H9 (cell line): ENCODE measurements around the gene OS9. TPM values are rescaled to one million over a fixed set of nuclear protein-coding genes. Genes with fewer than 3 reads are reported as not detected.

ENCODE experiments used
- DNase-seq: peaks from one replicate; pipeline ENCODE4 v3.0.0-alpha.2; 2017
- H2AFZ ChIP-seq: one replicate; pipeline ENCODE4 v1.6.1; 2013; ENCODE audit warnings: mild to moderate bottlenecking, low read length, control low read depth, moderate library complexity
- H2AK5ac ChIP-seq: 2 replicates; pipeline ENCODE4 v1.6.1; 2013; ENCODE audit warnings: low read length, control low read depth, mixed read lengths; ENCODE audit not compliant: insufficient read length
- H2BK120ac ChIP-seq: one replicate; pipeline ENCODE4 v1.6.1; 2013; ENCODE audit warnings: low read depth, mild to moderate bottlenecking, low read length, control low read depth, inconsistent platforms; ENCODE audit not compliant: poor library complexity, severe bottlenecking
- H2BK12ac ChIP-seq: 2 replicates; pipeline ENCODE4 v1.6.1; 2013; ENCODE audit warnings: low read length, control low read depth, mixed read lengths, low read depth; ENCODE audit not compliant: insufficient read length
- H2BK15ac ChIP-seq: 2 replicates; pipeline ENCODE4 v1.6.1; 2013; ENCODE audit warnings: low read depth, low read length, control low read depth
- H2BK20ac ChIP-seq: one replicate; pipeline ENCODE4 v1.6.1; 2013; ENCODE audit warnings: low read depth, mild to moderate bottlenecking, low read length, control low read depth, inconsistent platforms; ENCODE audit not compliant: poor library complexity, severe bottlenecking
- H2BK5ac ChIP-seq: 2 replicates; pipeline ENCODE4 v1.6.1; 2013; ENCODE audit warnings: low read length, control low read depth, mixed read lengths; ENCODE audit not compliant: insufficient read length
- H3K14ac ChIP-seq: 2 replicates; pipeline ENCODE4 v1.6.1; 2013; ENCODE audit warnings: low read length, control low read depth; ENCODE audit not compliant: insufficient read depth
- H3K18ac ChIP-seq: 2 replicates; pipeline ENCODE4 v1.6.1; 2013; ENCODE audit warnings: low read depth, mild to moderate bottlenecking, mixed read lengths, low read length, control low read depth; ENCODE audit not compliant: insufficient read length
- H3K23ac ChIP-seq: 2 replicates; pipeline ENCODE4 v1.6.1; 2013; ENCODE audit warnings: low read length, control low read depth, mixed read lengths, low read depth; ENCODE audit not compliant: insufficient read length
- H3K23me2 ChIP-seq: 2 replicates; pipeline ENCODE4 v1.6.1; 2013; ENCODE audit warnings: low read depth, mild to moderate bottlenecking, mixed read lengths, low read length, control low read depth; ENCODE audit not compliant: insufficient read length, poor library complexity, severe bottlenecking
- H3K27ac ChIP-seq: 2 replicates; pipeline ENCODE4 v1.5.1; 2013; ENCODE audit warnings: low read length, control low read depth, mixed read lengths, low read depth; ENCODE audit not compliant: insufficient read length
- H3K27me3 ChIP-seq: 2 replicates; pipeline ENCODE4 v1.6.1; 2013; ENCODE audit warnings: low read length, control low read depth, inconsistent platforms; ENCODE audit not compliant: insufficient read depth
- H3K4ac ChIP-seq: 2 replicates; pipeline ENCODE4 v1.6.1; 2013; ENCODE audit warnings: low read depth, mild to moderate bottlenecking, control low read depth, inconsistent platforms, low read length, moderate library complexity
- H3K4me1 ChIP-seq: 2 replicates; pipeline ENCODE4 v1.6.1; 2013; ENCODE audit warnings: low read length, control low read depth, inconsistent platforms; ENCODE audit not compliant: insufficient read depth
- H3K4me2 ChIP-seq: 2 replicates; pipeline ENCODE4 v1.6.1; 2013; ENCODE audit warnings: low read length, control low read depth, mixed read lengths; ENCODE audit not compliant: insufficient read length, insufficient read depth
- H3K56ac ChIP-seq: 2 replicates; pipeline ENCODE4 v1.6.1; 2013; ENCODE audit warnings: low read depth, mild to moderate bottlenecking, mixed read lengths, low read length, control low read depth; ENCODE audit not compliant: insufficient read length
- H3K79me1 ChIP-seq: 2 replicates; pipeline ENCODE4 v1.6.1; 2013; ENCODE audit warnings: low read depth, mild to moderate bottlenecking, moderate library complexity, low read length, control low read depth, inconsistent platforms; ENCODE audit not compliant: insufficient read depth, poor library complexity, severe bottlenecking
- H3K79me2 ChIP-seq: 2 replicates; pipeline ENCODE4 v1.6.1; 2013; ENCODE audit warnings: low read length, control low read depth, inconsistent platforms; ENCODE audit not compliant: insufficient read depth
- H3K9ac ChIP-seq: 2 replicates; pipeline ENCODE4 v1.6.1; 2013; ENCODE audit warnings: low read length, control low read depth, mixed read lengths; ENCODE audit not compliant: insufficient read length; ENCODE audit errors: extremely low read depth
- H3K9me3 ChIP-seq: one replicate; pipeline ENCODE4 v1.6.1; 2013; ENCODE audit warnings: low read depth, low read length, inconsistent platforms; ENCODE audit not compliant: control insufficient read depth
- H3T11ph ChIP-seq: one replicate; pipeline ENCODE4 v1.6.1; 2013; ENCODE audit warnings: mild to moderate bottlenecking, low read length, control low read depth, inconsistent platforms
- H4K20me1 ChIP-seq: one replicate; pipeline ENCODE4 v1.6.1; 2013; ENCODE audit not compliant: control insufficient read depth, insufficient read length, insufficient read depth
- H4K5ac ChIP-seq: 2 replicates; pipeline ENCODE4 v1.6.1; 2013; ENCODE audit warnings: low read depth, mild to moderate bottlenecking, mixed read lengths, low read length, control low read depth; ENCODE audit not compliant: insufficient read length
- H4K8ac ChIP-seq: replicated peaks from 2 replicates; pipeline ENCODE4 v1.6.1; 2013; ENCODE audit warnings: low read length, control low read depth, mixed read lengths, low read depth; ENCODE audit not compliant: insufficient read length
- H4K91ac ChIP-seq: 2 replicates; pipeline ENCODE4 v1.6.1; 2013; ENCODE audit warnings: low read depth, mild to moderate bottlenecking, moderate library complexity, mixed read lengths, low read length, control low read depth; ENCODE audit not compliant: insufficient read length
- H3K27ac Mint-ChIP-seq, 3 experiments: 2 replicates in 2 of 3; 3 replicates in 1 of 3; pipeline ENCODE4 v1.8.0; 2020 to 2021; ENCODE audit warnings: mixed read lengths in 3 of 3, mild to moderate bottlenecking in 1 of 3, moderate library complexity in 1 of 3
- H3K27me3 Mint-ChIP-seq: 2 replicates; pipeline ENCODE4 v1.8.0; 2021; ENCODE audit warnings: low read depth, mild to moderate bottlenecking, moderate library complexity, mixed read lengths
- H3K36me3 Mint-ChIP-seq, 3 experiments: 2 replicates in 2 of 3; 3 replicates in 1 of 3; pipeline ENCODE4 v1.8.0; 2020 to 2021; ENCODE audit warnings: low read depth in 3 of 3, mixed read lengths in 3 of 3; ENCODE audit not compliant: insufficient read depth in 1 of 3
- H3K4me1 Mint-ChIP-seq, 2 experiments: 2 replicates each; pipeline ENCODE4 v1.8.0; 2020; ENCODE audit warnings: mixed read lengths in 2 of 2
- H3K4me3 Mint-ChIP-seq, 2 experiments: 2 replicates in 1 of 2; 3 replicates in 1 of 2; pipeline ENCODE4 v1.8.0; 2020 to 2021; ENCODE audit warnings: mild to moderate bottlenecking in 2 of 2, mixed read lengths in 2 of 2, moderate library complexity in 1 of 2
- H3K9me3 Mint-ChIP-seq, 2 experiments: 2 replicates in 1 of 2; 3 replicates in 1 of 2; pipeline ENCODE4 v1.8.0; 2020; ENCODE audit warnings: mild to moderate bottlenecking in 2 of 2, mixed read lengths in 2 of 2, moderate library complexity in 1 of 2
- CTCF ChIP-seq: fragments of 200-600 bp; sonication (generic); conservative IDR thresholded peaks from 3 replicates; pipeline ENCODE4 v1.8.0; 2021; ENCODE audit warnings: antibody characterized with exemption, mild to moderate bottlenecking
- WGBS: extraction: QIAGEN DNeasy Blood & Tissue Kit; methylation state at CpG from one replicate; pipeline ENCODE4 v1.1.7; 2013; ENCODE audit warnings: missing lambda C conversion rate, low lambda C conversion rate, mixed read lengths; ENCODE audit not compliant: insufficient read length; ENCODE audit errors: extremely low coverage; 5-methylcytosine and 5-hydroxymethylcytosine counted together
- total RNA-seq: library from RNA; stranded (reverse); gene quantifications from 2 replicates; pipeline ENCODE4 v1.2.1, GENCODE V29; 2021

The OS9 gene
- total RNA-seq, 1 experiment from 2014 or later: 112 TPM

DNA sequence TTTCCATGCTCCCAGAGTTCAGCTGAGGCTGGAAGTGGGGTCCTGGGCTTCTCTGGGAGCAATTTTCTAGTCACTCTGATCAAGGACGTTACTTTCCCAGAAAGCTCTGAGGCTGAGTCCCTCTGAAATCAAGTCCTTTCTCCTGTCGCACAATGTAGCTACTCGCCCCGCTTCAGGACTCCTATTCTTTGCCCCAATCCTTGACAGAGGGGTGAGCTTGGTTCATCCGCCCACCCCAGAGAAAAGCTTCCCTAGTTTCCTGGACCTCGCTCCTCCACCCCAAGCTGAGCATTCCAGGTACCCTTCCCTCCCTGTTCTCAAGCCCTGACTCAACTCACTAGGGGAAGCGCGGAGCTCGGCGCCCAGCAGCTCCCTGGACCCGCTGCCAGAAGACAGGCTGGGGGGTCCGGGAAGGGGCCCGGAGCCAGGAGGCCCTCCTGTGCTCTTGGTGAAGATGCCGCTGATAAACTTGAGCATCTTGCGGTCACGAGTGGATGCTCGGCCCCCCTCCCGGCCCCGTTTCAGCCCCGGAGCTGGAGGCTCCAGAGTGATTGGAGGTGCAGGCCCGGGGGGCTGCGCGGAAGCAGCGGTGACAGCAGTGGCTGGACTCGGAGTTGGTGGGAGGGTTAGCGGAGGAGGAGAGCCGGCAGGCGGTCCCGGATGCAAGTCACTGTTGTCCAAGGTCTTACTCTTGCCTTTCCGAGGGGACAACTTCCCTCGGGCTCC lies 43.0 kb downstream of the OS9 start:
- no peak overlapping the region for H3T11ph ChIP-seq
- Mint-ChIP-seq H3K36me3 (no peaks in the 10 kb centered on the region; a peak in 1 of 7 replicates), H3K9me3 (no peaks in the 10 kb centered on the region; a peak in 1 of 5 replicates), H3K27ac (no peak overlapping the region), H3K4me1 (peaks cover 26 to 37% of the 10 kb centered on the region in 2 experiments), H3K4me3 (peak overlapping the region; percentile 59 to 84), H3K27me3 (peaks cover 96% of the 10 kb centered on the region)
- H3K23me2 ChIP-seq: peaks cover 16% of the 10 kb centered on the region
- no peak overlapping the region for H3K4ac ChIP-seq
- H3K4me2 ChIP-seq: peak overlapping the region; percentile 49
- no peak overlapping the region for H3K56ac ChIP-seq
- no peak overlapping the region for H4K91ac ChIP-seq
- H2BK12ac ChIP-seq: no peak overlapping the region
- no peaks in the 10 kb centered on the region for H3K9me3 ChIP-seq
- H3K14ac ChIP-seq: no peak overlapping the region
- no CpG with 5 or more reads among the region's 31 CpGs for WGBS
- H2AFZ ChIP-seq: no peak overlapping the region
- no peak overlapping the region for H2BK5ac ChIP-seq
- H2BK120ac ChIP-seq: no peak overlapping the region
- no peak overlapping the region for H2AK5ac ChIP-seq
- H3K27me3 ChIP-seq: peaks cover 60% of the 10 kb centered on the region
- peaks cover 2% of the 10 kb centered on the region for H4K20me1 ChIP-seq
- H3K18ac ChIP-seq: no peak overlapping the region
- peak; percentile 56 for DNase-seq
- H4K5ac ChIP-seq: no peak overlapping the region
- no peak overlapping the region for H2BK15ac ChIP-seq
- no peak overlapping the region for H4K8ac ChIP-seq
- no peaks in the 10 kb centered on the region for H3K79me1 ChIP-seq
- no peaks in the 10 kb centered on the region for H3K4me1 ChIP-seq
- no peaks in the 10 kb centered on the region for H3K79me2 ChIP-seq
- no peak overlapping the region for H3K27ac ChIP-seq
- no peak overlapping the region for H3K23ac ChIP-seq
- H2BK20ac ChIP-seq: no peak overlapping the region
- TF ChIP-seq CTCF: no peak
- no peak overlapping the region for H3K9ac ChIP-seq
